WI38 (cell line): ENCODE results near the gene KRT79.

Source experiments
- H3K4me3 ChIP-seq: 2 replicates; pipeline ENCODE4 v1.5.1; 2011; ENCODE audit warnings: low read depth, mild to moderate bottlenecking, control low read depth, low read length
- TF ChIP-seq, protein P1 (sequence below): IDR thresholded peaks from 2 replicates; pipeline ENCODE4 v1.5.1; 2012; ENCODE audit warnings: low read depth, mild to moderate bottlenecking, control low read depth, low read length

KRT79 gene

DNA sequence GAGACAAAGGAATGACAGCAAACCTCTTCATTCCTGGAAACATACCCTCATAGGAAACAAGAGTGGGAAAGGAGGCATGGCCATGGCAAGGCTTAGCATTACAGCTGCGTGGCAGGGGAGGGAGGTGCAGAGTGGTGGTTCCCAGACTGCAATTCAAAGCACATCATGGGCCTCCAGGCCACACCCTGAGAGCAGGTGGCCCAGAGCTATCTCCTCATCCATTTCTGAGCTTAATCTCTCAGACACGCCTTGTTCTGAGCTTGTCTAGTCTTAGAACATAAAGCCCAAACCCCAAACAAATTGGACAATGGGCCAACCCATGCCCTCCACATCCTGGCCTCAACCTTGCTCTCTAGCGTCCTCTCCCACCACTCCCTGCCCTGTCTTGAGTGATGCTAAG is 32.3 kb downstream of the KRT79 start:
- TF ChIP-seq, protein P1, sequence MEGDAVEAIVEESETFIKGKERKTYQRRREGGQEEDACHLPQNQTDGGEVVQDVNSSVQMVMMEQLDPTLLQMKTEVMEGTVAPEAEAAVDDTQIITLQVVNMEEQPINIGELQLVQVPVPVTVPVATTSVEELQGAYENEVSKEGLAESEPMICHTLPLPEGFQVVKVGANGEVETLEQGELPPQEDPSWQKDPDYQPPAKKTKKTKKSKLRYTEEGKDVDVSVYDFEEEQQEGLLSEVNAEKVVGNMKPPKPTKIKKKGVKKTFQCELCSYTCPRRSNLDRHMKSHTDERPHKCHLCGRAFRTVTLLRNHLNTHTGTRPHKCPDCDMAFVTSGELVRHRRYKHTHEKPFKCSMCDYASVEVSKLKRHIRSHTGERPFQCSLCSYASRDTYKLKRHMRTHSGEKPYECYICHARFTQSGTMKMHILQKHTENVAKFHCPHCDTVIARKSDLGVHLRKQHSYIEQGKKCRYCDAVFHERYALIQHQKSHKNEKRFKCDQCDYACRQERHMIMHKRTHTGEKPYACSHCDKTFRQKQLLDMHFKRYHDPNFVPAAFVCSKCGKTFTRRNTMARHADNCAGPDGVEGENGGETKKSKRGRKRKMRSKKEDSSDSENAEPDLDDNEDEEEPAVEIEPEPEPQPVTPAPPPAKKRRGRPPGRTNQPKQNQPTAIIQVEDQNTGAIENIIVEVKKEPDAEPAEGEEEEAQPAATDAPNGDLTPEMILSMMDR = no peak
- no peak overlapping the region for H3K4me3 ChIP-seq

DNA sequence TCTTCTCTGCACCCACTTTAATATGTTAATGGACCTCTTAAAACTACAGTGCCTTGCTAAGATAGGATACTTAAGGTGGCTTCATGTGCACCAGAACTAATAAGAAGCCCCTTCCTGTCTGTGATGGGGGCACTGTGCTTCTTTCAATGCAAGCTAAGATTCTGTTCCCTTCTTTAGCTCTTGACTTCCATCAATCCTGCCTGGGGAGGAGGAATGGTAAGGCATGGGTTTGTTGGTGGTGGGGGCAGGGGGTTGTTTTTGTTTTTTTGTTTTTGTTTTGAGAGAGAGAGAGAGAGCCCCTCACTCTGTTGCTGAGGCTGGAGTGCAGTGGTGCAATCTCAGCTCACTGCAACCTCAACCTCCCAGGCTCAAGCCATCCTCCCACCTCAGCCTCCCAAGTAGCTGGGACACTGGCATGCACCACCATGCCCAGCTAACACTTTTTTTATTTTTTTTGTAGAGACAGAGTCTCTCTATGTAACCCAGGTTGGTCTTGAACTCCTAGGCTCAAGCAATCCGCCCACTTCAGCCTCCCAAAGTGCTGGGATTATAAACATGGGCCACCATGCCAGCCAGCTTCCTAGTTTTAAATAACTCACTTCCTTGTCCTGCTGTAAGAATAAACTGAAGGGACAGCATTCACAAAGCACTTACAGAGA is 33.7 kb downstream of the KRT79 start:
- no peak overlapping the region for H3K4me3 ChIP-seq

DNA sequence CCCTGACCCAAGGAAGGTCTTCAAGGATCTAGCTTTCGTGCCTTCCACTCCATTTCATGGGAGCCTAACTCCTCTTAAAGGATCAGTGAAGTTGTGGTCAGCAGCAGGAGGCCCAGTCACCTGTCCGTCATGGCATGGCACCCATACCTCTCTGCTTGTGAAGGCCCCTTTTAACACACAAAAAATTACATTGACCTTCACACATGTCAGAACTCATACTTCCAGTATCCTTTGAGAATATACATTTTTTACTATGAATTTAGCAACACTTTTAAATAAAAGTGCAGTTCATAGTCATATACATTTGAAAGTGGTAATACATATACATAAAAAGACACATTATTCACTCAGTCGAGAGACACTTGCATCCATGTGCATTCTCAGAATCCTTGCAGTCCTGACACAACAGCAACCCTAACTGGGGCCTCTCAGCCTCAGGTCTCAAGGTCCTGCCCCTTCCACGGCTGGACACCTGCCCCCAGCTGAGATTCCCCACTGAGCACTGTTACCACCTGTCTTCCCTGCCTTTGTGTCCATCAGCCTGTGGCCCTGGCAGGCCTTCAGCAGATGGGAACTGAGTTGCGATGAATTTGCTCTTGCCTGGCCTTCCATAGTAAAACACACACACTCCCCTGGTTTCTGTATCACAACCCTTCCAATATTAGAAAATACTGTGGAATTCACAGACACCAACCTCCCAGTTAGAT is 34.5 kb downstream of the KRT79 start:
- TF ChIP-seq, protein P1 = no peak
- no peak overlapping the region for H3K4me3 ChIP-seq

More for the DNA sequence above, 33.7 kb downstream of the KRT79 start:
- TF ChIP-seq, protein P1 = no peak

DNA sequence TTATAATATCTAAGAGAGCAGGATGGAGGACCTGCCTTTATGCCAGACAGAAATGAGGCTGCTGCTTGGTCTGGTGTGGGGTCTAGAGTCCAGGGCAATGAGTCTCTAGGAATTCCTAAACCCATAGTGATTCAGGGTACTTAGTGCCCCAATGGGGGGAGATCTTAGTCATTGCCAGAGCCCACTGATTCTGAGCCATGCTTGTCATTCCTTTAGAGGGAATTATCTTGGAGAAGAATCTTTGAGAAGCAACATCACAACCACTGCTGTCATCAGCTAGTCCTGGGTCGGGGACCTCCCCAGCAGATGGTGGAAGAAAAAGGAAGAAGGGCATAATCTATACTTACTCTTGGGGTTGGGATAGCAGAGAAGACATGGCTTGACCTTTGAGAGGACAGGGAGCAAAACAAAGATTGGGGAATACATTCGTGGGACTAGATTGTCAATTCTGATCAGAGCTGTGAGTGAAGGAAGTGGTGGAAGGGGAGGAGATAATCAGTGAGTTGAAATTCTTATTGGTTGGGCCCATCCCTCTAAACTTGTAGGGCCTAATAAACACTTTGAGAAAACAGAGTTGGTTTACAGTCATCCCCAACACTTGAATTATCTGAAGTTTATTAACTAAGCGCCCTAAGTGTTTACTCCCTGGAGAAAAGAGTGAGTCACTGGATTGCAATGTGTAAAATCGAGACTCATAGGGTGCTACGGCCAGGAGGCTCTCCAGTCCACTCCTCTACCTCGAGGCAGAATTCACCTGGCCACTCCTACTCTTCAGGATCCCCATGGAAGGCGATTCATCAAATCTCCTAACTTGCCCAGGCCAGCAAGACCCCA is 35.2 kb downstream of the KRT79 start:
- no peak overlapping the region for H3K4me3 ChIP-seq
- TF ChIP-seq, protein P1 = no peak

DNA sequence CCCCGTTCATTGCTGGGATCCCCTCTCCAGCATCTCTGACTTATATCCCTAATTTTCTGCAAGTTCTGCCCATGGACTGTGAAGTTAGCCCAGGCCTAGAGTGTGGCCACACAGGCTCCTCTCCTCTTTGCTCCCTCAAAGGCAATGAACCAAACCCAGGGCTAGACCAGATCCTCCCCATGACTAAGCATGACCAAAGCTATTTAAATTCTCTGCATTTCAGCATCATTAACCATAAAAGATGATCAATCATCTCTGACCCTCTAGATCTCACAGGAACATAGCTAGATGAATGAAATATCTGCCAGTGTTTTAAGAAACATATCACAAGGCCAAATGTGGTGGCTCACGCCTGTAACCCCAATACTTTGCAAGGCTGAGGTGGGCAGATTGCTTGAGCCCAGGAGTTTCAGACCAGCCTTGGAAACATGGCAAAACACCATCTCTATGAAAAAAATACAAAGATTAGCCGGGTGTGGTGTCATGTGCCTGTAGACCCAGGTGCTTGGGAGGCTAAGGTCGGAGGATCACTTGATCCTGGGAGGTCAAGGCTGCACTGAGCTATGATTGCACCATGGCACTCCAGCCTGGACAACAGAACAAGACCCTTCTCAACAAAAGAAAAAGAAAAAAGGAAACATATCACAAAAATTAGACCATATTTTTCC is 36.0 kb downstream of the KRT79 start:
- TF ChIP-seq, protein P1 = no peak
- no peak overlapping the region for H3K4me3 ChIP-seq

DNA sequence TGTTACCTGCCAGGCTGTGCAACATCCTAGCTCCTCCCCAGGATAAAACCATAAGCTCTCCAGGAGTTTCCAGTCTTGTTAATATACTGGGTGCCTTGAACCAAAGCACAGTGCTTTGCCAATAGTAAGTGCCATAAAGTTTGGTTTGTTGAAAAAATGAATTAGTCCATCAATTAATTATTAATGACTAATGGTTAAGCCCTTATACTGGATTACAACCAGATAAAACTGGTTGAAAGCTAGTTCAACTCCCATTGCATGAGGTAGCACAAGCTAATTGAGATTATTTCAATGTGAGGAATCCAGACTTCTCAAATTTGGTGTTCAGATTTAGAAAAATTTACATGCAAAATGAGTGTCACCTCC is 36.6 kb downstream of the KRT79 start:
- TF ChIP-seq, protein P1 = no peak
- H3K4me3 ChIP-seq = no peak overlapping the region
